ENCODE data around the gene BMPR1A. TPM values are rescaled to one million over a fixed set of nuclear protein-coding genes. Genes with fewer than 3 reads are reported as not detected.

The BMPR1A gene
- total RNA-seq, 1 experiment from 2014 or later = 42.6 TPM

DNA sequence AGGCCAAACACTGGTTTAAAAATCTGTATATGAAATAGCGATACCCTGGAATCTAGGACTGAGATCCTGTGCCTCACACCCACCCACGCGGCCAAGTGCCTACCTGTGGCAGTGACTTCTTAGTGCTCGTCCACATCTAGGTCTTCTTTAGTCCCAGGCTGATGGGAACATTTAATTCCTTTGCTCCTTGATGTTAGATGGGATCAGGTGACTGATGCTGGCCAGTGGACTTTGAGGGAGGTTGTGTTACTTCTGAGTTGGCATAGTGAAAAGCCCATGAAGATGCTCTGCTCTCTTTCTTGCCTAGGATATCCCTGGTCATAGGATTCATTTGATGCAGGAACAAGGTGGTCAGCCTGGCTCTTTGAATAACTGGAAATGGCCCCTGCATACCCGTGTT lies 59.2 kb downstream of the BMPR1A start:
- no peak for TF ChIP-seq ELF1 (IDR thresholded peaks at IDR 0.05; ENCODE audit: borderline replicate concordance, low read depth)
- no peak for TF ChIP-seq MAX (IDR thresholded peaks at IDR 0.05)
- no peak for TF ChIP-seq CEBPB (IDR thresholded peaks at IDR 0.05; ENCODE audit: low read depth)
- no peak for TF ChIP-seq SIN3A (IDR thresholded peaks at IDR 0.05; ENCODE audit: low read depth)
- TF ChIP-seq POLR2AphosphoS5 (IDR thresholded peaks at IDR 0.05; ENCODE audit: low read depth, low read length) = no peak
- Histone ChIP-seq H3K9me3 (ENCODE audit: control insufficient read depth in 1 of 2, insufficient read depth in 1 of 2, low read depth in 1 of 2, low read length in 2 of 2) (no peaks in the 10 kb centered on the region), H3K27me3 (ENCODE audit: insufficient read depth, low read length) (no peaks in the 10 kb centered on the region), H3K27ac (ENCODE audit: low read depth, low read length) (no peak overlapping the region), H3K4me1 (ENCODE audit: control insufficient read depth in 1 of 2, insufficient read depth in 2 of 2, low read length in 2 of 2) (no peaks in the 10 kb centered on the region), H3K9me2 (ENCODE audit: insufficient read depth) (no peaks in the 10 kb centered on the region), H3K4me3 (replicated peaks in 1 of 2; ENCODE audit: low read depth in 1 of 2, low read length in 2 of 2) (no peak overlapping the region), H3K79me2 (ENCODE audit: insufficient read depth, low read length) (peaks cover 67% of the 10 kb centered on the region), H3K4me2 (ENCODE audit: low read length) (no peak overlapping the region), H3K36me3 (ENCODE audit: control insufficient read depth in 1 of 2, insufficient read depth in 2 of 2, low read length in 2 of 2) (no peaks in the 10 kb centered on the region), H4K20me1 (ENCODE audit: insufficient read depth) (0 out of 2 replicates have a peak, but pooled peaks cover 3% of the 10 kb centered on the region), H3K9ac (ENCODE audit: low read length) (no peak overlapping the region), H2AFZ (ENCODE audit: low read depth, low read length, poor library complexity, severe bottlenecking) (no peak overlapping the region)
- no peak for DNase-seq (ENCODE audit: low read depth, low spot score)
- no peak for ATAC-seq
- intact Hi-C loops (cut with micrococcal nuclease) = no loop called here
- BruUV-seq (replicated peaks) = no TSS peak
- RAD21 ChIA-PET (ENCODE audit: low non-redundant PET in 1 of 2, low total read pairs in 2 of 2, uncharacterized antibody in 2 of 2, unreplicated experiment in 2 of 2) = no interaction called here
- CTCF ChIA-PET = no interaction called here
- POLR2A ChIA-PET = no interaction called here

- no TSS peak for BruUV-seq (replicated peaks)
- ATAC-seq (no peak), DNase-seq (ENCODE audit: low read depth, low spot score) (no peak)
- H3K27ac ChIP-seq (ENCODE audit: low read depth, low read length) = no peak overlapping the region
- no peaks in the 10 kb centered on the region for H3K9me2 ChIP-seq (ENCODE audit: insufficient read depth)
- ChIA-PET POLR2A (no interaction called here), CTCF (no interaction called here), RAD21 (ENCODE audit: low non-redundant PET in 1 of 2, low total read pairs in 2 of 2, uncharacterized antibody in 2 of 2, unreplicated experiment in 2 of 2) (no interaction called here)
- H3K4me2 ChIP-seq (ENCODE audit: low read length) = no peak overlapping the region
- peaks cover 67% of the 10 kb centered on the region for H3K79me2 ChIP-seq (ENCODE audit: insufficient read depth, low read length)
- no peaks in the 10 kb centered on the region for H4K20me1 ChIP-seq (ENCODE audit: insufficient read depth)
- H3K4me3 ChIP-seq (replicated peaks in 1 of 2; ENCODE audit: low read depth in 1 of 2, low read length in 2 of 2) = no peak overlapping the region
- H3K36me3 ChIP-seq (ENCODE audit: control insufficient read depth in 1 of 2, insufficient read depth in 2 of 2, low read length in 2 of 2) = no peaks in the 10 kb centered on the region
- no peaks in the 10 kb centered on the region for H3K9me3 ChIP-seq (ENCODE audit: control insufficient read depth in 1 of 2, insufficient read depth in 1 of 2, low read depth in 1 of 2, low read length in 2 of 2)
- no peak overlapping the region for H3K9ac ChIP-seq (ENCODE audit: low read length)
- no peaks in the 10 kb centered on the region for H3K4me1 ChIP-seq (ENCODE audit: control insufficient read depth in 1 of 2, insufficient read depth in 2 of 2, low read length in 2 of 2)
- intact Hi-C loops (cut with micrococcal nuclease) = no loop called here
- TF ChIP-seq EZH2phosphoT487 (IDR thresholded peaks at IDR 0.05; ENCODE audit: borderline replicate concordance) (no peak), CBX3 (IDR thresholded peaks at IDR 0.05; ENCODE audit: low read depth) (no peak), CEBPB (IDR thresholded peaks at IDR 0.05; ENCODE audit: low read depth) (no peak), POLR2AphosphoS5 (IDR thresholded peaks at IDR 0.05; ENCODE audit: low read depth, low read length) (no peak), SRF (IDR thresholded peaks at IDR 0.05; ENCODE audit: low read depth) (no peak)
- TF ChIP-seq, protein P1, sequence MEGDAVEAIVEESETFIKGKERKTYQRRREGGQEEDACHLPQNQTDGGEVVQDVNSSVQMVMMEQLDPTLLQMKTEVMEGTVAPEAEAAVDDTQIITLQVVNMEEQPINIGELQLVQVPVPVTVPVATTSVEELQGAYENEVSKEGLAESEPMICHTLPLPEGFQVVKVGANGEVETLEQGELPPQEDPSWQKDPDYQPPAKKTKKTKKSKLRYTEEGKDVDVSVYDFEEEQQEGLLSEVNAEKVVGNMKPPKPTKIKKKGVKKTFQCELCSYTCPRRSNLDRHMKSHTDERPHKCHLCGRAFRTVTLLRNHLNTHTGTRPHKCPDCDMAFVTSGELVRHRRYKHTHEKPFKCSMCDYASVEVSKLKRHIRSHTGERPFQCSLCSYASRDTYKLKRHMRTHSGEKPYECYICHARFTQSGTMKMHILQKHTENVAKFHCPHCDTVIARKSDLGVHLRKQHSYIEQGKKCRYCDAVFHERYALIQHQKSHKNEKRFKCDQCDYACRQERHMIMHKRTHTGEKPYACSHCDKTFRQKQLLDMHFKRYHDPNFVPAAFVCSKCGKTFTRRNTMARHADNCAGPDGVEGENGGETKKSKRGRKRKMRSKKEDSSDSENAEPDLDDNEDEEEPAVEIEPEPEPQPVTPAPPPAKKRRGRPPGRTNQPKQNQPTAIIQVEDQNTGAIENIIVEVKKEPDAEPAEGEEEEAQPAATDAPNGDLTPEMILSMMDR (IDR thresholded peaks at IDR 0.05 in 2 of 3, conservative IDR thresholded peaks at IDR 0.05 in 1 of 3; ENCODE audit: borderline replicate concordance in 1 of 3, insufficient read depth in 1 of 3, low read depth in 2 of 3, low read length in 2 of 3) = no peak
- H3K27me3 ChIP-seq (ENCODE audit: insufficient read depth, low read length) = no peaks in the 10 kb centered on the region
- H2AFZ ChIP-seq (ENCODE audit: low read depth, low read length, poor library complexity, severe bottlenecking) = no peak overlapping the region
Observed at GRCh38 chr10:86817246-86817645, 60.8 kb downstream of the BMPR1A start.
